Right renal cortex interstitium (tissue), 3 donors: ENCODE data around the gene PTPRM. TPM values are rescaled to one million over a fixed set of nuclear protein-coding genes. Genes with fewer than 3 reads are reported as not detected.

Experiments
- DNase-seq, 3 donors: peaks; one replicate each; pipeline ENCODE4 v3.0.0-alpha.2; 2013; ENCODE audit warnings: low read depth in 3 of 3, low spot score in 2 of 3
- polyA plus RNA-seq, 3 donors: library from polyadenylated mRNA; unstranded; fragments of 120-200 nt; gene quantifications; one replicate each; pipeline ENCODE4 v1.2.1, GENCODE V29; 2013; ENCODE audit not compliant: insufficient read length in 3 of 3

Gene PTPRM
- polyA plus RNA-seq, 3 donors: 83.9 to 114 (median 101) TPM

DNA sequence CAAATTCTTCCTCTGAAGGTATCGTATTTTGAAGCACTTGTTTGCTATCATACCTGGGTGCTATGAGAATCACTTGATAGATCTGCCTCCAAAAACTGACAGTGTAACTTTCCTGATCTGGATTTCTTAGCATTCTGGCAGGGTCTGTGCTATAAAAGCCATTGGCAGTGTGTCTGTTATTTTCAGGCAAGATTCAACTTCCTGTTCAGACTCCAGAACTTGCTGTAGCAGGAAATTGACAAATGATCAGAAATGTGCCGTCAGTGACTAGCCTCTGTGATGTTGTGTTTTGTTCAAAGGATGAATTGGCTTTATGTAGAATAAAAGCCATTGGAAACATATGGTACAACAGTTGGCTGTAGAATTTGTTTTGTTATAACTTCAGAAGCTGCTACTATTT, 273.3 kb downstream of the PTPRM start:
- no peak for DNase-seq

GRCh38 chr18:7844017-7844416, 276.9 kb downstream of the PTPRM start:
- no peak for DNase-seq

DNA sequence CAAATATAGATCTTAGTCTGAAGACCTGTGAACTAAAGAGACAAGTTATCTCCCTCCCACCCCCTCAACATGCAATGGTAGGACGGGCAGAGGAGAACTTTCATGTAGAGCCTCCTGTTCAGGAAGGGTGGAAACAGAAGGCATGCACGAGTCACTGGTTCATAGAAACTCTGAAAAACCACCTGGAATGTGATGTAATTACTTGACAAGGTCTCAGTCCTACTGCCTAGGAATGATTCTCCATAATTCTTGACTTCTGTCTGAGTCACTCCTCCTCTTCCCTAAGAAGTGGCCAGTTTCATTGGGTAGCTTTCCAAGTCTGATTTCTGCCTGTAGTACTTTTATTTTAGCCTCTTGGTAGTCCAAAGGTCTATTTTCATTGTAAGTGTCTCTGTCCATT, 277.3 kb downstream of the PTPRM start:
- no peak for DNase-seq

DNA sequence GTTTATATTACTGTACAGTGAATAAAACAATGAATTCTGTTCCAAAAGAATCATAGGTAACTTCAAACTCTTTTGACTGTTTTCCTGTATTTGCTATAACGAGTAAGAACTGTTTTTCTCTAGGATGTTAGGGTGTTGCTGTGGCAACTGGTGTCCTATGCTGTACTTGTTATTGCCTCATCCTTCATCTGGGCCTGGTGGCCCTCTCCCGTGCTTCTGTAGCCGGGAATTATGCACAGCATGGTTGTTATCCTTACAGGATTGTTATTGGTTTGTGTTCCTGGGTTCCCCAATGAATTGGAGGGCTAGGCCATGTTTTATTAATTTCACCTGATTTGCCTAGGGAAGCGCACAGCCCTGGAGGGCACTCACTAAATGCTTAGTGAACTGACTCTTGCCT, 279.2 kb downstream of the PTPRM start:
- no peak for DNase-seq

GRCh38 chr18:7847357-7848053, 280.4 kb downstream of the PTPRM start:
- DNase-seq: no peak

DNA sequence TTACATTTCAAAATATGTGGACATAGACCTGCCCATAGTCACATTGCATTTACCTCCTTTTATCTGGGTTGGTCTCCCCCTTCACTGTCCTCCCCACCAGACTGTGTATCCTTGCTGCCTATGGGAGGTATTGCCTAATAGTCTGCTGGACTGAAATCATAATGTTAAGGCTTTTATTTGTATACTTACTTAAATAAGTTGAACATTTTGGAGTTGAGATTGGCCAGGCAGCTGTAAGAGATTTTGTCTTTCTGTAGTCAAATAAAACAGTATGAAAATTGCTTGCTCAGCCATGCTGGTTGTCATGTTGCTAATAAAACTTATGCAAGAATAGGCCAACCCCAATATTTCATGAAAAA, 280.9 kb downstream of the PTPRM start:
- no peak for DNase-seq

- no peak for DNase-seq
Observed at GRCh38 chr18:7850446-7850845, 283.3 kb downstream of the PTPRM start.

DNA sequence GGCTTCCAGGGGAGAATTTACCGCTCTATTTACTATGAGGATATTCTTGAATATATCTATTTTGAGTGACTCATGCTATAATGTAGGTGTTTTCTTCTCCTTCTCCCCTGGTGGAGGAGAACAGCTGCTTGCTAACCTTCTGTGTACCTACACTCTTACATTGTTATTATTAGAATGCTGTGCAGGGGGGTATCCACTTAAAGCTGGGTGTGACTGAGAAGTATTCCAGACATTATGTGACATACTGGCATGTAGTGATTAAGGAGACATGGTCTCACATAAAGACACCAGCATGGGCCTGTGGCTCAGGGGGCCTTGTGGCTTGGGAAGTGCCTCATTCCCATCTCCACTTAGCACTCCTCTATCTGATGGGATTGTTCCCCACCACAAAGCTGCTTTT, 287.9 kb downstream of the PTPRM start:
- no peak for DNase-seq

DNA sequence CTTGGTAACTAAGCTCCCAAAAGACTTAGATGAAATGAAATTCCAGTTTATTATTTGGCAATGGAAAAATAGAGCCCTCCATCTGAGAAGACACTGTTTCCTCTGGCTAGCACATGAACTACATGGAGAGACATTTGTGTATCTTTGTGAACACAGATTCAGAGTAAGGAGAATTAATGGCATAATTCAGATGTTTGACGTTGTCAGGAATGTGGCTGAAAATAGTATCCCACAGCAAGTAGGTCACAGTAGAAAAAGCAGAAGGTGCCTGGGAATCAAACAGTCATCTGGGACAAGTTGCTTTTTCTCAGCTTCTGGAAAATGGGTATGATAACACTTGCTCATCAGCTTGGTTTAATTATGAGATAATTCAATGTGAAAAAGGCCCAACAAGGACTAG, 288.6 kb downstream of the PTPRM start:
- DNase-seq: no peak

DNA sequence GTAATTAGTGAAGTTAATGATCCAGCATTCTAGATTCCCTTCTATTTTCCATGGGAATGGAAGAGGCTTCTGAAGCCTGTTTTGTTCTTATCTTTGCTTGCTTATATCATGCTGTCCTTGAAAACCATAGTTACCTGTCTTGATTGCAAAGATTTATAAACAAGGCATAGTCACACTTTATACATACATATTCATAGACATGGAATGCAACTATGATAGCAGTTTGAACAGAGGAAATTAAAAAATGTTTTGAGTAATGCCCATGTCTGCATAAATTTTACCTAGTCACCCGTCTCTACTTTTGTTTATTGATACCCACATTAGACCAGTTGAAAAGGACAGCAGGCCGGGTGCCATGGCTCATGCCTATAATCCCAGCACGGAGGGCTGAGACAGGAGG, 289.0 kb downstream of the PTPRM start:
- DNase-seq: no peak

GRCh38 chr18:7856733-7857132, 289.6 kb downstream of the PTPRM start:
- no peak for DNase-seq

DNA sequence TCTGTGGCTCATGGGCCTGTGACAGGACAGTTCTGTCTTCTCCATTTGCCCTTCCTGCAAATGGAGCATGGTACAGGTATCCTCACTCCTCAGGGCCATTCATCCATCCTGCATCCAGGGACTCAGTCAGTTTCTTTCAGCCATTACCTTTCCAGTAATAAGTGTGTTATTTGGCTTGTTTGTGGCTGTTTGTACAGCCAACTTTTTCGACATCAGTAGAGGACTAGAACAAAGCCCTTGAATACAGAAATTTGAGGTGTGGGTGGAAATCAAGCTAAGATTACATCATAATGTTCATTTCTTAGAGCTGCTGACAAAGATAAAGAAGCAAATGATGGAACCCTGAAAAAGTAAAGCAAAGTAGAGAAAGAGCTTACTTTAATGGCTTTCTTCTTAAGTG, 290.4 kb downstream of the PTPRM start:
- DNase-seq: no peak

DNA sequence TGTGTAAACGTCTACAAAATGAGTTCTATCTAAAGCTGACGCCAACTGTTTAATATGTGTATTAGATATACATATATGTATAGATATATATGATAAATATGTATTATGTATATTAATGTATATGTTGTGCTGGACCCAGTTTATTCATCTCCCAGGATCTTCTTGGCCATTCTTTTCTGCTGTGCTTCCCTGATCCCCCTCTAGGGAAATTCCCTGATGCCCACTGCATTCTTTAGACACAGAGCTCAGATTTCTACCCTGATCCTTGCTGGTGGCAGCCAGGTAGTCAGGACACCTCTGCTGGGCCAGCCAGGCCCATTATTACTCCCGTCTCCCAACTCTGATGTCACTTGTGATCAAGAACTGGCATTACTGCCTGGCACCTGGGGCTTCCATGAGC, 292.0 kb downstream of the PTPRM start:
- DNase-seq: no peak

DNA sequence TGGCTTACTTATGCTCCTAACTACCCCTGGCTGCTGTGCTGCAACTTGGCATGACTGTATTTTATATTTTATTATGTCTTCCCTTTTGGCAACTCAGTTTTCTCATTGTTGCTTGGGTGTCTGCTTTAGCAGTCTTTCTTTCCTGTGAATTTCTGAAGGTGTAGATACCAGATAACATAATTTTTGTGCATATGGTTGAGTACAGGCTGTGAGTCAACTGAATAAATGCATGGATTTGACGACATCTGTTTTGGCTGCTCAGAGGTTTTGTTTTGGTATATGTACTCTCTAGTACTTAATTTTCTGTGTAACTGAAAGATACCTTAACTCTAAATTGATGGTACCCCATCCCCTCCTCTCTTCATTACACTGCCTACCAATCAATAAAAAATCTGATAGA, 303.1 kb downstream of the PTPRM start:
- DNase-seq: no peak

GRCh38 chr18:7870855-7871254, 303.7 kb downstream of the PTPRM start:
- DNase-seq: no peak

DNA sequence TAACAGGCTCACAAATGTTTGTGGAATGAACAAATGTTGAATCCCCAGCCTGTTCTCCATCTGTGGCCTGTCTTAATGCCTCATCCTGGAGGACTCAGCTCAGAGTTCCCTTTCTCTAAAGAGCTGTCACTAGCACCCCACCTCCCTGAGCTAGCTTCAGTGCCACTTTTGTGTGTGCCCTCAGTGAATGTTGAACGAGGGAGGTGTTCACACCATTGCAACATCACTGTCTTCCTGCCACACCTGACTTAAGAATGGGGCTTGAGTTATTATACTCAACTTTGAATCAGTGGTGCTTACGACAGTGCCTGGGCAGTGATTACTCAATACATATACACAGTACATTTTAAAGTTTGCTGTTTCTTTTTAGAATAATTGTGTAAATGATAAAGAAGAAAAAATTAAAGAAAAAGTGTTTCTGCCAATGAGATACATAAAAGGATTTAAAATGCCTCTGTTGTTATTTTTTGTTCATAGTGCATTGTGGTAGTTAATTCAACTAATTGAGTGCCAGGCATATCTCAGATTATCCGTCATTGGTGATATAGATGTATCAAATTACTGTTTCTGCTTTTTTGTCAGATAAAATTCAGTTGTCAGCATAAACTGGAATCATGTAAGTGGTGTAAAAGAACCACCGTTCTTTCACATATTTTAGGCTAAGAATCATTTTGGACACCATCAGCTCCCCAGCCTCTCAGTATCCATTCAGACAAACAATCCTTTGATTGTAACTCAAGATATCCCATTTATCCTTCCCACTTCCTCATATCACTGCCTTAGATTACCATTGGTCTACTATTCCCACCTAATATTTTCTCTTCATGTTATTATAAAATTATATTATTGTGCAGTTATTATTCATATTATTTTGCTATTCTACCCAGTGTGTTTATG, 304.7 kb downstream of the PTPRM start:
- DNase-seq: no peak

DNA sequence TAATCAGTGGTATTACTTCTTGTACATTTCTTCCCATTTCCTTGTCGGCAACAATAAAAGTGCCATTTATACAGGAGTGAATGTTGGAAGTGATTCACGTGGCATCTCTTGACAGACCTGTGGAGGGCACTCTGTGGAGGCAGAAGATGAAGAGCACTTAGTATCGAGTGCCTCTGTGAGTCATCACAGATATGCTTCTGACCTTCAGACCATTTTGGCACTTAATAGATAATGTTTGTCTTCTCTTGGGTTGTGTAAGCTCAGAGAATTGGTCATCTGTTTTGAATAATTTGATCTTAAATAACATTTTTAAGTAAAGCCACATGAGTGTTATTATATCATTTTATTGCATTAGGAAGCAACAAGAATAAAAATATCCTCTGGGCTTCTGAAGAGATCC, 305.5 kb downstream of the PTPRM start:
- no peak for DNase-seq

DNA sequence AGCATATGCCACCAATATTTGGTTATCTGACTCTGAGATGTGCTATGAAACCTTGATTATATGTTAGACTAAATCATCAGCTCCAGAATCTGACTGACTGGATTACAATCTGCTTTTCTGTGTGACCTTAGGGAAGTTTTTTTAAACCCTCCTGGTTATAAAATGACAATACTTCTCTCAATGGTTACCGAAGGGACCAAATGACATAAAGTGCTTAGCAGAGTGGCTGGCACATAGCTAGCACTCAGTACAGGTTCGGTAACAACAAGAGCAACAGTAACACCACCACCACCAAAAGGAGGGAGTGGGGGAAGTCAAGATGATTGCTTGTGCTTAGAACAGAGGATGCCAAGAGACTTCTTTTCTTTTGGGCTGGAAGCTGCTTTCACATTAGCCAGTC, 306.2 kb downstream of the PTPRM start:
- DNase-seq: no peak

- DNase-seq: no peak
Observed at GRCh38 chr18:7876354-7877104, 309.4 kb downstream of the PTPRM start.

DNA sequence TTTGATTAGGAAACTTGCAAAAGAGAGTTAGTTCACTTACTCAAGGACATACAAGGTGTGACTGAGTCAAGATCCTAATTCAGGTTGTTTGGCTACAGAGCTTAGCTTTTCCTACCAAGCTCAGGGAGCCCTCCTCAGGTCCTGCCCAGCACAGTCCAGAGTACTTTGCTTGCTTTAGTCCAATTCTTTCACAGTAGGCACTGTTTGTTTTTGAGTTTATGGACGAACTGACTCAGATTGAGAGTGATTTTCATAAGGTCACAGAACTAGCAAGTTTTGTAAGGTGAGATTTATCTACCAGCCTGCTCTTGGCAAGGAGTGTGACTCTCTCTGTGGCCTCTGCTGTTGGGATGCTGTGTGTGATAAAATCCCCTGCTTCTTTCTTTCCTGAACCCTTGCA, 310.5 kb downstream of the PTPRM start:
- no peak for DNase-seq
